K562 treated with DMSO at 1 percent for 48 hours (cell line): ENCODE data around the gene PMEPA1. TPM values are rescaled to one million over a fixed set of nuclear protein-coding genes. Genes with fewer than 3 reads are reported as not detected.

Experiments
- total RNA-seq: library from RNA; unstranded; fragments of 300-600 nt; gene quantifications from 2 replicates; pipeline ENCODE4 v1.2.3, GENCODE V29; 2022; ENCODE audit warnings: low replicate concordance; ENCODE audit errors: extremely low read depth

The PMEPA1 gene
- total RNA-seq, result not detected in 2 replicates

GRCh38 chr20:57709823-57710799, at the start of gene PMEPA1:
PMEPA1 (minus strand) TSS chr20:57710015; CDS start chr20:57709582, 433 bp downstream.

GRCh38 chr20:57620274-57620990, 89.4 kb downstream of the PMEPA1 start, which contains the start of gene ZBP1:
ZBP1 (minus strand) TSS chr20:57620426; CDS start chr20:57620295, 131 bp downstream.

Other genes with a start within 250 kb of the PMEPA1 start
- gene CTCFL, start 184.9 kb downstream of the PMEPA1 start, total RNA-seq, result not detected in 2 replicates
- gene PCK1, start 148.9 kb downstream of the PMEPA1 start, total RNA-seq, result not detected in 2 replicates
- not detected in 2 replicates for gene ZBP1, start 89.6 kb downstream of the PMEPA1 start, total RNA-seq